HEK293 (cell line): Measurements from ENCODE around the gene OR3A1.
"Not testable (repeated sequence)": the region's sequence is repeated elsewhere in the genome, so short reads cannot be mapped to it uniquely, and the experiment has no call there.

Experiments
- KLF1 ChIP-seq: fragments of 450-650 bp; formaldehyde crosslinking; IDR thresholded peaks from 2 replicates; pipeline ENCODE4 v1.5.1; 2016; ENCODE audit warnings: missing biosample characterization, missing genetic modification characterization
- KLF9 ChIP-seq: fragments of 450-650 bp; formaldehyde crosslinking; IDR thresholded peaks from 2 replicates; pipeline ENCODE4 v1.5.1; 2016; ENCODE audit warnings: missing biosample characterization, missing genetic modification characterization, low read depth
- SETDB1 ChIP-seq: IDR thresholded peaks from one replicate; pipeline ENCODE4 v1.6.1; 2017; ENCODE audit warnings: mild to moderate bottlenecking, low read length, moderate library complexity, mixed read lengths; ENCODE audit not compliant: insufficient read length
- ZNF121 ChIP-seq: fragments of 450-650 bp; formaldehyde crosslinking; IDR thresholded peaks from 2 replicates; pipeline ENCODE4 v1.5.1; 2016; ENCODE audit warnings: missing biosample characterization, missing genetic modification characterization
- ZNF274 ChIP-seq, 2 experiments: fragments of 200-500 bp in 1 of 2; fragments of 450-650 bp in 1 of 2; sonication (Bioruptor generic) in 1 of 2; formaldehyde crosslinking in 1 of 2; IDR thresholded peaks; 2 replicates each; pipeline versions ENCODE4 v1.5.1 to v1.6.1; 2014 to 2016; ENCODE audit warnings: borderline replicate concordance in 1 of 2, inconsistent platforms in 1 of 2, low read length in 1 of 2, missing biosample characterization in 1 of 2, missing genetic modification characterization in 1 of 2
- ZNF324 ChIP-seq: fragments of 450-650 bp; formaldehyde crosslinking; IDR thresholded peaks from 2 replicates; pipeline ENCODE4 v1.5.1; 2016; ENCODE audit warnings: missing biosample characterization, missing genetic modification characterization
- ZNF473 ChIP-seq: fragments of 450-650 bp; formaldehyde crosslinking; IDR thresholded peaks from 2 replicates; pipeline ENCODE4 v1.5.1; 2017; ENCODE audit warnings: missing biosample characterization, missing genetic modification characterization
- ZNF624 ChIP-seq: fragments of 450-650 bp; formaldehyde crosslinking; IDR thresholded peaks from 2 replicates; pipeline ENCODE4 v1.5.1; 2017; ENCODE audit warnings: missing biosample characterization, missing genetic modification characterization
- ZNF777 ChIP-seq: fragments of 450-650 bp; formaldehyde crosslinking; IDR thresholded peaks from 2 replicates; pipeline ENCODE4 v1.5.1; 2017; ENCODE audit warnings: missing biosample characterization, missing genetic modification characterization, borderline replicate concordance
- TF ChIP-seq, protein P1 (sequence below): fragments of 450-650 bp; formaldehyde crosslinking; IDR thresholded peaks from 2 replicates; pipeline ENCODE4 v1.5.1; 2016; ENCODE audit warnings: missing biosample characterization, missing genetic modification characterization
- TF ChIP-seq, protein P2 (sequence below): fragments of 450-650 bp; formaldehyde crosslinking; IDR thresholded peaks from 2 replicates; pipeline ENCODE4 v1.5.1; 2016; ENCODE audit warnings: missing biosample characterization, missing genetic modification characterization
- TF ChIP-seq, protein P3 (sequence below): fragments of 450-650 bp; formaldehyde crosslinking; IDR thresholded peaks from 2 replicates; pipeline ENCODE4 v1.5.1; 2016; ENCODE audit warnings: missing biosample characterization, missing genetic modification characterization
- TF ChIP-seq, protein P4 (sequence below): fragments of 450-650 bp; formaldehyde crosslinking; IDR thresholded peaks from 2 replicates; pipeline ENCODE4 v1.5.1; 2017; ENCODE audit warnings: missing biosample characterization, mild to moderate bottlenecking, missing genetic modification characterization, moderate library complexity

DNA sequence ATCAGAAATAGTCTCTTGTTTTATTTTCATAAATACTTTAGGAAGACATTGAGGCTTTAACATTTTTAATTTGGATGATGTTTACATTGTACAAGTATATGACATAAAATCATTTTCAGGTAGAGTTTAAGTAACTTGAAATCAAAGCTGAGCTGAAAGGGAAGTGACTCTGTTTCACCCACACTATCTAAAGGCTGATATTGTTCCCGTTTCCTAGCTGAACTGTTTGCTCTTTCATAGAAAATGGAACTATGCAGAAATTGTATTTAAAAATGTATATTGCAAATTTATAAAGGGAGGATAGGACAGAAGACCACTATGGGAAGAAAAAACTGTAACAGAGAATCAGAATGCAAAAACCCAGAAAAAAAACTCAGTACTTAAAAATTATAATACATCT is 53.3 kb downstream of the OR3A1 start:
- TF ChIP-seq ZNF121 (tag by site-specific recombination); KLF1 (tag by site-specific recombination); ZNF274 (IDR thresholded peaks at IDR 0.05; ENCODE audit: low read length); ZNF274 (tag by site-specific recombination; IDR thresholded peaks at IDR 0.05; ENCODE audit: borderline replicate concordance); KLF9 (tag by site-specific recombination); SETDB1; ZNF473 (tag by site-specific recombination); ZNF777 (tag by site-specific recombination); ZNF324; ZNF624: not testable (repeated sequence)
- TF ChIP-seq, protein P1, sequence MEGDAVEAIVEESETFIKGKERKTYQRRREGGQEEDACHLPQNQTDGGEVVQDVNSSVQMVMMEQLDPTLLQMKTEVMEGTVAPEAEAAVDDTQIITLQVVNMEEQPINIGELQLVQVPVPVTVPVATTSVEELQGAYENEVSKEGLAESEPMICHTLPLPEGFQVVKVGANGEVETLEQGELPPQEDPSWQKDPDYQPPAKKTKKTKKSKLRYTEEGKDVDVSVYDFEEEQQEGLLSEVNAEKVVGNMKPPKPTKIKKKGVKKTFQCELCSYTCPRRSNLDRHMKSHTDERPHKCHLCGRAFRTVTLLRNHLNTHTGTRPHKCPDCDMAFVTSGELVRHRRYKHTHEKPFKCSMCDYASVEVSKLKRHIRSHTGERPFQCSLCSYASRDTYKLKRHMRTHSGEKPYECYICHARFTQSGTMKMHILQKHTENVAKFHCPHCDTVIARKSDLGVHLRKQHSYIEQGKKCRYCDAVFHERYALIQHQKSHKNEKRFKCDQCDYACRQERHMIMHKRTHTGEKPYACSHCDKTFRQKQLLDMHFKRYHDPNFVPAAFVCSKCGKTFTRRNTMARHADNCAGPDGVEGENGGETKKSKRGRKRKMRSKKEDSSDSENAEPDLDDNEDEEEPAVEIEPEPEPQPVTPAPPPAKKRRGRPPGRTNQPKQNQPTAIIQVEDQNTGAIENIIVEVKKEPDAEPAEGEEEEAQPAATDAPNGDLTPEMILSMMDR (tag by site-specific recombination), result not testable (repeated sequence)
- TF ChIP-seq, protein P2, sequence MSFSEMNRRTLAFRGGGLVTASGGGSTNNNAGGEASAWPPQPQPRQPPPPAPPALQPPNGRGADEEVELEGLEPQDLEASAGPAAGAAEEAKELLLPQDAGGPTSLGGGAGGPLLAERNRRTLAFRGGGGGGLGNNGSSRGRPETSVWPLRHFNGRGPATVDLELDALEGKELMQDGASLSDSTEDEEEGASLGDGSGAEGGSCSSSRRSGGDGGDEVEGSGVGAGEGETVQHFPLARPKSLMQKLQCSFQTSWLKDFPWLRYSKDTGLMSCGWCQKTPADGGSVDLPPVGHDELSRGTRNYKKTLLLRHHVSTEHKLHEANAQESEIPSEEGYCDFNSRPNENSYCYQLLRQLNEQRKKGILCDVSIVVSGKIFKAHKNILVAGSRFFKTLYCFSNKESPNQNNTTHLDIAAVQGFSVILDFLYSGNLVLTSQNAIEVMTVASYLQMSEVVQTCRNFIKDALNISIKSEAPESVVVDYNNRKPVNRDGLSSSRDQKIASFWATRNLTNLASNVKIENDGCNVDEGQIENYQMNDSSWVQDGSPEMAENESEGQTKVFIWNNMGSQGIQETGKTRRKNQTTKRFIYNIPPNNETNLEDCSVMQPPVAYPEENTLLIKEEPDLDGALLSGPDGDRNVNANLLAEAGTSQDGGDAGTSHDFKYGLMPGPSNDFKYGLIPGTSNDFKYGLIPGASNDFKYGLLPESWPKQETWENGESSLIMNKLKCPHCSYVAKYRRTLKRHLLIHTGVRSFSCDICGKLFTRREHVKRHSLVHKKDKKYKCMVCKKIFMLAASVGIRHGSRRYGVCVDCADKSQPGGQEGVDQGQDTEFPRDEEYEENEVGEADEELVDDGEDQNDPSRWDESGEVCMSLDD (tag by site-specific recombination), result not testable (repeated sequence)
- TF ChIP-seq, protein P3, sequence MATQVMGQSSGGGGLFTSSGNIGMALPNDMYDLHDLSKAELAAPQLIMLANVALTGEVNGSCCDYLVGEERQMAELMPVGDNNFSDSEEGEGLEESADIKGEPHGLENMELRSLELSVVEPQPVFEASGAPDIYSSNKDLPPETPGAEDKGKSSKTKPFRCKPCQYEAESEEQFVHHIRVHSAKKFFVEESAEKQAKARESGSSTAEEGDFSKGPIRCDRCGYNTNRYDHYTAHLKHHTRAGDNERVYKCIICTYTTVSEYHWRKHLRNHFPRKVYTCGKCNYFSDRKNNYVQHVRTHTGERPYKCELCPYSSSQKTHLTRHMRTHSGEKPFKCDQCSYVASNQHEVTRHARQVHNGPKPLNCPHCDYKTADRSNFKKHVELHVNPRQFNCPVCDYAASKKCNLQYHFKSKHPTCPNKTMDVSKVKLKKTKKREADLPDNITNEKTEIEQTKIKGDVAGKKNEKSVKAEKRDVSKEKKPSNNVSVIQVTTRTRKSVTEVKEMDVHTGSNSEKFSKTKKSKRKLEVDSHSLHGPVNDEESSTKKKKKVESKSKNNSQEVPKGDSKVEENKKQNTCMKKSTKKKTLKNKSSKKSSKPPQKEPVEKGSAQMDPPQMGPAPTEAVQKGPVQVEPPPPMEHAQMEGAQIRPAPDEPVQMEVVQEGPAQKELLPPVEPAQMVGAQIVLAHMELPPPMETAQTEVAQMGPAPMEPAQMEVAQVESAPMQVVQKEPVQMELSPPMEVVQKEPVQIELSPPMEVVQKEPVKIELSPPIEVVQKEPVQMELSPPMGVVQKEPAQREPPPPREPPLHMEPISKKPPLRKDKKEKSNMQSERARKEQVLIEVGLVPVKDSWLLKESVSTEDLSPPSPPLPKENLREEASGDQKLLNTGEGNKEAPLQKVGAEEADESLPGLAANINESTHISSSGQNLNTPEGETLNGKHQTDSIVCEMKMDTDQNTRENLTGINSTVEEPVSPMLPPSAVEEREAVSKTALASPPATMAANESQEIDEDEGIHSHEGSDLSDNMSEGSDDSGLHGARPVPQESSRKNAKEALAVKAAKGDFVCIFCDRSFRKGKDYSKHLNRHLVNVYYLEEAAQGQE (tag by site-specific recombination), result not testable (repeated sequence)
- TF ChIP-seq, protein P4, sequence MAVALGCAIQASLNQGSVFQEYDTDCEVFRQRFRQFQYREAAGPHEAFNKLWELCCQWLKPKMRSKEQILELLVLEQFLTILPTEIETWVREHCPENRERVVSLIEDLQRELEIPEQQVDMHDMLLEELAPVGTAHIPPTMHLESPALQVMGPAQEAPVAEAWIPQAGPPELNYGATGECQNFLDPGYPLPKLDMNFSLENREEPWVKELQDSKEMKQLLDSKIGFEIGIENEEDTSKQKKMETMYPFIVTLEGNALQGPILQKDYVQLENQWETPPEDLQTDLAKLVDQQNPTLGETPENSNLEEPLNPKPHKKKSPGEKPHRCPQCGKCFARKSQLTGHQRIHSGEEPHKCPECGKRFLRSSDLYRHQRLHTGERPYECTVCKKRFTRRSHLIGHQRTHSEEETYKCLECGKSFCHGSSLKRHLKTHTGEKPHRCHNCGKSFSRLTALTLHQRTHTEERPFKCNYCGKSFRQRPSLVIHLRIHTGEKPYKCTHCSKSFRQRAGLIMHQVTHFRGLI (tag by site-specific recombination), result not testable (repeated sequence)
